Measurements from ENCODE around the gene ARMC7.

ARMC7 gene

DNA sequence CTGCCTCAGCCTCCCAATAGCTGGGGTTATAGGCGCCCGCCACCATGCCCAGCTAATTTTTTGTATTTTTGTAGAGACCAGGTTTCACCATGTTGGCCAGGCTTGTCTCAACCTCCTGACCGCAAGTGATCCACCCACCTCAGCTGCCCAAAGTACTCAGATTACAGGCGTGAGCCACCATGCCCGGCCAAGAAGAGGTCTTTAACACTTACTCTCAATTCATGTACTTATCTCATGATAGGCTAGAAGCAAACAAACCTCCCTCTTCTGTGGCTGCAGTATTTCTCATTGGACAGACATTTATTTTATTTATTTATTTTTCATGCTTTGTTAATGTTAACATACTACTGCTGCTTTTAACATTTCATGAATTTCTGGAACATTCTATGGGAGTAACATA is 28.8 kb downstream of the ARMC7 start:
- no peak for DNase-seq (ENCODE audit: low read depth)
- TF ChIP-seq, protein P1, sequence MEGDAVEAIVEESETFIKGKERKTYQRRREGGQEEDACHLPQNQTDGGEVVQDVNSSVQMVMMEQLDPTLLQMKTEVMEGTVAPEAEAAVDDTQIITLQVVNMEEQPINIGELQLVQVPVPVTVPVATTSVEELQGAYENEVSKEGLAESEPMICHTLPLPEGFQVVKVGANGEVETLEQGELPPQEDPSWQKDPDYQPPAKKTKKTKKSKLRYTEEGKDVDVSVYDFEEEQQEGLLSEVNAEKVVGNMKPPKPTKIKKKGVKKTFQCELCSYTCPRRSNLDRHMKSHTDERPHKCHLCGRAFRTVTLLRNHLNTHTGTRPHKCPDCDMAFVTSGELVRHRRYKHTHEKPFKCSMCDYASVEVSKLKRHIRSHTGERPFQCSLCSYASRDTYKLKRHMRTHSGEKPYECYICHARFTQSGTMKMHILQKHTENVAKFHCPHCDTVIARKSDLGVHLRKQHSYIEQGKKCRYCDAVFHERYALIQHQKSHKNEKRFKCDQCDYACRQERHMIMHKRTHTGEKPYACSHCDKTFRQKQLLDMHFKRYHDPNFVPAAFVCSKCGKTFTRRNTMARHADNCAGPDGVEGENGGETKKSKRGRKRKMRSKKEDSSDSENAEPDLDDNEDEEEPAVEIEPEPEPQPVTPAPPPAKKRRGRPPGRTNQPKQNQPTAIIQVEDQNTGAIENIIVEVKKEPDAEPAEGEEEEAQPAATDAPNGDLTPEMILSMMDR (conservative IDR thresholded peaks at IDR 0.05; ENCODE audit: low read length), result no peak
- H3K4me3 ChIP-seq (ENCODE audit: low read length), result no peak overlapping the region

DNA sequence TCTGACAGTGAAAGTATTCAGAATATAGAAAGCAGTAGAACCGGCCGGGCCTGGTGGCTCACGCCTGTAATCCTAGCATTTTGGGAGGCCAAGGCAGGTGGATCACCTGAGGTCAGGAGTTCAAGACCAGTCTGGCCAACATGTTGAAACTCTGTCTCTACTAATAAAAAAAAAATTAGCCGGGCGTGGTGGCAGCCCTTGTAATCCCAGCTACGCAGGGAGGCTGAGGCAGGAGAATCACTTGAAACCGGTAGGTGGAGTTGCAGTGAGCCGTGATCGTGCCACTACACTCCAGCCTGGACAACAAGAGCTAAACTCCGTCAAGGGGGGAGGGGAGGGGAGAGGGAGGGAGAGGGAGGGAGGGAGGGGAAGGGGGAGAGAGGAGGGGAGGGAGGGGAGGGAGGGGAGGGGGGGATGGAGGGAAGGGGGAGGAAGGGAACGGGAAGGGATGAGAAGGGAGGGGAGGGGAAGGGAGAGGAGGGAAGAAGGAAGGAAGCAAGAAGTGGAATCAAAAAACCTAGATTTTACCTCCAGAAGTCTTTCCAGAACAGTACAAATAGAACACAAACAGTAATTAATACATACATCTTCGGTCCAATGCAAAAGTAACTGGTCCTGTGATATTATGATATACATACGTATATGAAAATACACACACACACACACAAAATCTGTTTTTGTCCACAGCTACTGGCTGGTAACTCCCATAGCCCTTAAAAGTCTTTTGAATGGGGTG is 32.6 kb downstream of the ARMC7 start:
- no peak for DNase-seq (ENCODE audit: low read depth)
- no peak overlapping the region for H3K4me3 ChIP-seq (ENCODE audit: low read length)
- TF ChIP-seq, protein P1 (conservative IDR thresholded peaks at IDR 0.05; ENCODE audit: low read length), result no peak

DNA sequence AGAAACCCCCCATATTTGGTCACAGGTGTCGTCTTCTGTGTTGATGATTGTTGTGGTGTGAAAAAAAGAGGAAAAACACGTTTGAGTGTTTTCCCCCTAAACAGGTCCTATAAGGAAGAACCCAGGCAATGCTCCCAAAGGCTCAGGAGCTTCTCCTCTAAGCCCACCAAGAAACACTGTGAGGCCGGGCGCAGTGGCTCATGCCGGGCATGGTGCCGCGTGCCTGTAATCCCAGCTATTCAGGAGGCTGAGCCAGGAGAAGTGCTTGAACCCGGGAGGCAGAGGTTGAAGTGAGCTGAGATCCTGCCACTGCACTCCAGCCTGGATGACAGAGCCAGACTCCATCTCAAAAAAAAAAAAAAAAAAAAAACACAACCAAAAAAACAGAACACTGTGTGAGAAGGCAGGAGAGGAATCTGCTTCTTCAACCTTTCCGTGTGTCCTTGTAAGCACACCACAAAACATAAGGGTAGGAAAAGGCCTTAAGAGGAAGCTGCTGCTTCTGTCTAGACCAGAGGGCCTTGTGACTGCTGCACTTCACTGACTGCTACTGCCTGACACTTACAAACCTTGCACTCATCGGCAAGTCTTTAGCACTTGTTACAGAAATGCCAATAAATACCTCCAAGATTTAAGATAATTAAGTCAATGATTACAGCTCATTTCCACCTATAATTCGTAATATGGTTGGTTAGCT is 35.2 kb downstream of the ARMC7 start:
- no peak overlapping the region for H3K4me3 ChIP-seq (ENCODE audit: low read length)

DNA sequence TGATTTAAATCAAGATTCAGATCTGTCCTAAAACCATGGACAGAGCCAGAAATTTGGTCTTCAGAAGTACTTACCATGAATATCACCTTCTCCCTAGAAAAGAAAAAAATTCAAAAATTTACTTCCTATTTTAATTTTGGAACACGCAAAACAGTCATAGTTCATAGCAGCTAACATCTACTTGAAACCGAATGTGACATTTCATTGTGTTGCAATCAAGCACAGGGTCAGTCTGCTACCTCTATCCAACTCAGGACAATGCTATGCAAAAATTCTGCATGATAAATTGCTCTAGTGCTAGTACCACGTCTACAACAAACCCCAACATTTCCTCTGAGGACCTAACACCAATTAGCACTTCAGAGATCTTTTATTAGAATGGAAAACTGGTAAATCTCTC is 36.8 kb downstream of the ARMC7 start:
- no peak overlapping the region for H3K4me3 ChIP-seq (ENCODE audit: low read length)
- peak; percentile 35 for DNase-seq (ENCODE audit: low read depth)
- TF ChIP-seq, protein P1 (conservative IDR thresholded peaks at IDR 0.05; ENCODE audit: low read length), result no peak

More for the DNA sequence above, 35.2 kb downstream of the ARMC7 start:
- DNase-seq (ENCODE audit: low read depth), result no peak
- TF ChIP-seq, protein P1 (conservative IDR thresholded peaks at IDR 0.05; ENCODE audit: low read length), result no peak

DNA sequence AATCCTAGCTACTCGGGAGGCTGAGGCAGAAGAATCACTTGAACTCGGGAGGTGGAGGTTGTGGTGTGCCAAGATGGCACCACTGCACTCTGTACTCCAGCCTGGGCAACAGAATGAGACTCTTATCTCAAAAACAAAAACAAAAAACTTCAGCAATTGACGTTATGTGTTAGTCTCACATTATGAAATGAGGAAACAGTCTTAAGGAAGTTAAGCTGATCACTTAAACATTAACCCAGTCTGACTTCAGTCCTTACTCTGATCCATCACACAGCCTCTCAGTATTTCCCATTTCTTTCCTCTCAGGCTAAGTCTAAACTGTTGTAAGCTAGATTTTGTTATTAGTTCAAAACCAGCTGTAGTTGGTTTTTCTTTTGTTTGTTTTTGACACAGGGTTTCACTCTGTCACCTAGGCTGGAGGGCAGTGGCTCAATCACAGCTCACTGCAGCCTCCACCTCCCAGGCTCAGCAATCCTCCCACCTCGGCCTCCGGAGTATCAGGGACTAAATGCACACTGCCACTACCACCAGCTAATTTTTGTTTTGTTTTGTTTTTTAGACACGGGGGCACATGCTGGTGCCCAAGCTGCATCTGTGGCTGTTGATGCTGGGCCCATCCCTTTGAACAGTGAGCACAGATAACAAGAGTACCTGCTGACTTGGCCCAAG is 38.2 kb downstream of the ARMC7 start:
- TF ChIP-seq, protein P1 (conservative IDR thresholded peaks at IDR 0.05; ENCODE audit: low read length), result no peak
- no peak overlapping the region for H3K4me3 ChIP-seq (ENCODE audit: low read length)
- DNase-seq (ENCODE audit: low read depth), result no peak

DNA sequence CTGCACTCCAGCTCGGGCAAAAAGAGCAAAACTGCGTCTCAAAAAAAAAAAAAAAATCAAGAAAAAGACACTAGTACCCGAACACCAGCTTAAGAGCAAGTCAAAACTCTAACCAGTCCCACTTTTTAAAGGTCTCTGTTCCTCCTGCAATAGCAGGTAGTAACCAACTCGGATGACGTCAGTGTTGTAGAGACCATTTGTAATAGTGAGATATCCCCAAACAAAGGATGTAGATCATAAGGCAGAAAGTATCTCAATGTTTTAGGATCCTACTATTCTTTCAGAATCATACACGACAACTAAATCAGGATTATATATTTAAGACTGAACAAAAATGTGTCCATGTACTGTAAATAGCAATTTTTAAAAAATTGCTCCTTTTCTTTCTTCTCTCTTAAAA is 42.2 kb downstream of the ARMC7 start:
- DNase-seq (ENCODE audit: low read depth), result no peak
- H3K4me3 ChIP-seq (ENCODE audit: low read length), result no peak overlapping the region
- TF ChIP-seq, protein P1 (conservative IDR thresholded peaks at IDR 0.05; ENCODE audit: low read length), result no peak
